HepG2 (cell line): ENCODE results near the gene ANTXR1. TPM values are rescaled to one million over a fixed set of nuclear protein-coding genes. Genes with fewer than 3 reads are reported as not detected.

Experiments used
- ATAC-seq: fragments of 200-7000 bp; cut with Tn5 transposase; 3 replicates; pipeline ENCODE4 v1.9.1; 2020; ENCODE audit warnings: mild to moderate bottlenecking, moderate library complexity
- BruUV-seq: library from RNA; stranded (reverse); fragments of 400-500 nt; replicated peaks from 2 replicates; lab custom pipeline; 2021; lab: Mats Ljungman, UMichigan
- CTCF ChIA-PET: fragments of 300-600 bp; formaldehyde crosslinking; extraction: SDS; loops from one replicate; lab custom pipeline; 2021; ENCODE audit warnings: low total read pairs, inconsistent platforms, low intra/inter-chr PET ratio; lab: Yijun Ruan, JAX
- POLR2A ChIA-PET: fragments of 350-600 bp; sonication (Branson Sonifier 250); formaldehyde crosslinking; loops from one replicate; lab custom pipeline; 2020; ENCODE audit warnings: antibody characterized with exemption, inconsistent platforms; lab: Yijun Ruan, JAX
- DNase-seq: peaks from one replicate; pipeline ENCODE4 v3.0.0-alpha.2; 2015; ENCODE audit warnings: low spot score
- FAIRE-seq: peaks from 3 replicates; lab custom pipeline; 2011; peaks lifted over from hg19 to GRCh38; lab: Jason Lieb, UNC
- H2AFZ ChIP-seq: one replicate; pipeline ENCODE4 v1.6.1; 2011; ENCODE audit warnings: low read length, inconsistent platforms
- H3K27ac ChIP-seq: fragments of 300-600 bp; 3 replicates; pipeline ENCODE4 v1.8.0; 2011; ENCODE audit warnings: mixed run types, mild to moderate bottlenecking, mixed read lengths, low read length, inconsistent platforms; ENCODE audit not compliant: insufficient read depth; ENCODE audit errors: extremely low read length
- H3K27me3 ChIP-seq, 2 experiments: fragments of 200-600 bp in 1 of 2; 2 replicates in 1 of 2; 3 replicates in 1 of 2; pipeline versions ENCODE4 v1.6.0 to v1.8.0; 2011; ENCODE audit warnings: low read length in 2 of 2, mild to moderate bottlenecking in 2 of 2, moderate library complexity in 2 of 2, inconsistent platforms in 1 of 2; ENCODE audit not compliant: insufficient read depth in 2 of 2, control insufficient read depth in 1 of 2
- H3K36me3 ChIP-seq, 2 experiments: fragments of 200-600 bp in 1 of 2; replicated peaks in 1 of 2; 2 replicates in 1 of 2; 3 replicates in 1 of 2; pipeline versions ENCODE4 v1.5.1 to v1.8.0; 2011; ENCODE audit warnings: low read length in 2 of 2, inconsistent platforms in 1 of 2; ENCODE audit not compliant: insufficient read depth in 2 of 2, control insufficient read depth in 1 of 2
- H3K4me1 ChIP-seq: 2 replicates; pipeline ENCODE4 v1.5.1; 2012; ENCODE audit warnings: low read length, inconsistent platforms; ENCODE audit not compliant: insufficient read depth
- H3K4me2 ChIP-seq: 2 replicates; pipeline ENCODE4 v1.6.0; 2011; ENCODE audit warnings: low read depth, low read length, inconsistent platforms
- H3K4me3 ChIP-seq, 3 experiments: fragments of 200-600 bp in 1 of 3; sonication (generic), shearing (Covaris generic) in 1 of 3; replicated peaks in 1 of 3; 2 replicates each; pipeline ENCODE4 v1.5.1; 2011 to 2016; ENCODE audit warnings: low read length in 3 of 3, inconsistent platforms in 2 of 3, low read depth in 2 of 3, mild to moderate bottlenecking in 2 of 3, control low read depth in 1 of 3, mixed read lengths in 1 of 3; ENCODE audit not compliant: insufficient read depth in 1 of 3
- H3K79me2 ChIP-seq: one replicate; pipeline ENCODE4 v1.6.1; 2011; ENCODE audit warnings: low read length, inconsistent platforms; ENCODE audit not compliant: insufficient read depth
- H3K9ac ChIP-seq: 2 replicates; pipeline ENCODE4 v1.6.0; 2011; ENCODE audit warnings: mild to moderate bottlenecking, low read depth, low read length, inconsistent platforms; ENCODE audit not compliant: insufficient read depth
- H3K9me3 ChIP-seq: 2 replicates; pipeline ENCODE4 v1.5.1; 2012; ENCODE audit warnings: mild to moderate bottlenecking, low read length
- H4K20me1 ChIP-seq: 2 replicates; pipeline ENCODE4 v1.6.0; 2011; ENCODE audit warnings: inconsistent platforms, mild to moderate bottlenecking, low read length, moderate library complexity; ENCODE audit not compliant: insufficient read depth
- ESRRA ChIP-seq: sonication (generic); formaldehyde crosslinking; IDR thresholded peaks from 2 replicates; pipeline ENCODE4 v1.5.1; 2020; ENCODE audit warnings: mild to moderate bottlenecking, low read depth, missing genetic modification reagents
- GABPB1 ChIP-seq: IDR thresholded peaks from 2 replicates; pipeline ENCODE4 v1.6.1; 2016; ENCODE audit warnings: mild to moderate bottlenecking, missing genetic modification reagents, moderate library complexity, missing compliant biosample characterization
- KMT2B ChIP-seq: IDR thresholded peaks from 2 replicates; pipeline ENCODE4 v1.6.1; 2016; ENCODE audit warnings: missing genetic modification reagents, missing compliant biosample characterization
- SRSF4 ChIP-seq: fragments of 200-400 bp; formaldehyde crosslinking; IDR thresholded peaks from one replicate; pipeline ENCODE4 v1.6.1; 2018; ENCODE audit warnings: mild to moderate bottlenecking, low read depth, low read length, moderate library complexity; ENCODE audit not compliant: poor library complexity, severe bottlenecking
- ZFX ChIP-seq: sonication (generic); formaldehyde crosslinking; IDR thresholded peaks from 2 replicates; pipeline ENCODE4 v1.4.0; 2020; ENCODE audit warnings: mild to moderate bottlenecking, low read depth, missing genetic modification reagents, moderate library complexity
- ZKSCAN1 ChIP-seq: fragments of 150-350 bp; IDR thresholded peaks from 2 replicates; pipeline ENCODE4 v1.6.1; 2014; ENCODE audit warnings: low read length
- ZNF292 ChIP-seq: sonication (generic); formaldehyde crosslinking; IDR thresholded peaks from 2 replicates; pipeline ENCODE4 v1.8.1; 2022; ENCODE audit warnings: mild to moderate bottlenecking, low read depth, missing genetic modification reagents, borderline replicate concordance
- WGBS: methylation state at CpG from one replicate; pipeline ENCODE4 v1.1.6; 2017; ENCODE audit warnings: low lambda C conversion rate; 5-methylcytosine and 5-hydroxymethylcytosine counted together
- in situ Hi-C: cut with HindIII; loops from 2 replicates; pipeline ENCODE4 v1.10.0; 2017; ENCODE audit warnings: low pct_unique_long_range_greater_than_20kb; ENCODE audit not compliant: extremely low pct_ligation_motif_present
- intact Hi-C: fragments of 100-400 bp; cut with micrococcal nuclease; formaldehyde crosslinking; loops from one replicate; pipeline ENCODE4 v1.10.0; 2022; ENCODE audit not compliant: unreplicated experiment
- polyA plus RNA-seq, 8 experiments: library from polyadenylated mRNA; depleted of rRNA in 3 of 8; stranded (reverse) in 7 of 8; unstranded in 1 of 8; fragments of >200 nt; fragmentation: Illumina TruSeq in 4 of 8; extraction: Trizol in 4 of 8; gene quantifications; 2 replicates each; pipeline versions ENCODE4 v1.2.1 to v1.2.3, GENCODE V29; 2011 to 2016; ENCODE audit warnings: low read depth in 4 of 8, missing spikeins in 1 of 8, mixed read lengths in 1 of 8; ENCODE audit not compliant: insufficient read depth in 1 of 8
- total RNA-seq, 5 experiments: library from RNA; depleted of rRNA; stranded (reverse); fragments of >200 nt; fragmentation: Illumina TruSeq; extraction: Trizol; gene quantifications; 2 replicates each; pipeline ENCODE4 v1.2.3, GENCODE V29; 2016; ENCODE audit warnings: low read depth in 1 of 5
- TF ChIP-seq, protein P1 (sequence below): sonication (generic); formaldehyde crosslinking; IDR thresholded peaks from 2 replicates; pipeline ENCODE4 v1.4.0; 2020; ENCODE audit warnings: mild to moderate bottlenecking, low read depth, missing genetic modification reagents
- TF ChIP-seq, protein P2 (sequence below): sonication (generic); formaldehyde crosslinking; IDR thresholded peaks from 2 replicates; pipeline ENCODE4 v1.4.0; 2020; ENCODE audit warnings: missing genetic modification reagents
- TF ChIP-seq, protein P3 (sequence below): sonication (generic); formaldehyde crosslinking; IDR thresholded peaks from 2 replicates; pipeline ENCODE4 v1.8.1; 2023; ENCODE audit warnings: mild to moderate bottlenecking, missing genetic modification reagents
- TF ChIP-seq, protein P4 (sequence below): sonication (generic); formaldehyde crosslinking; IDR thresholded peaks from 2 replicates; pipeline ENCODE4 v1.8.1; 2023; ENCODE audit warnings: missing genetic modification reagents, inconsistent platforms, borderline replicate concordance

The ANTXR1 gene
- total and polyA plus RNA-seq, 2 of the 13 experiments (the other 11 are each of a cell fraction or from before 2014, with no cell fraction given), result 4.5 to 12.7 TPM

DNA sequence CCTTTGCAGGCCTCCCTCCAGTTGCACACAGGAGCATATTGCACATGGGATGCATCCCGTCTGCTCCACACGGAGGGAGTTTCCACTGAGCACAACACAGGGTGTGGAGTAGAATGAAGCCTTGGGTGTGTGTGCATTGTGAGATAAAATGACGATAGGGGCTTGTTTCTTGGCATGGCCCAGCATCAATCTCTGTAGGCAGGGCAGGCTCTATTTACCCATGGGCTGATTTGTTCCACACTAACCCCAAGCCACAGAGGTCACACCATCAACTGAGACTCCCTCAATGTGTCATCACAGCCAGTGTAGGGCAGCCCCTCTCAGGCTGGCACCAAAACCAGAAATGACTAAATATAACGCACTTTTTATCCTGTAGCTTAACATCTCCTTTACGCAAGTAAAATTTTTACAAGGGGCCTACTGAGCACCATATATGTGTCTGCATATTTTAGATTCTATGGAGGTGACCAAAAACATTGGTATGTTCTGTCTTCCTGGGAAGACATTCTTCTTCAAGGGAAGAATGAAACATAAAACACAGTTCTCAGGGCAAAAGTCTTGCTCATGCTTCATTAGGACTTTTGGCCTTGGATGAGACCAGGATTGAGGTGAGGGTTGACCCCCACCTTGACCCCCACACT lies 41.3 kb upstream of the ANTXR1 start:
- ATAC-seq, result no peak
- TF ChIP-seq, protein P1, sequence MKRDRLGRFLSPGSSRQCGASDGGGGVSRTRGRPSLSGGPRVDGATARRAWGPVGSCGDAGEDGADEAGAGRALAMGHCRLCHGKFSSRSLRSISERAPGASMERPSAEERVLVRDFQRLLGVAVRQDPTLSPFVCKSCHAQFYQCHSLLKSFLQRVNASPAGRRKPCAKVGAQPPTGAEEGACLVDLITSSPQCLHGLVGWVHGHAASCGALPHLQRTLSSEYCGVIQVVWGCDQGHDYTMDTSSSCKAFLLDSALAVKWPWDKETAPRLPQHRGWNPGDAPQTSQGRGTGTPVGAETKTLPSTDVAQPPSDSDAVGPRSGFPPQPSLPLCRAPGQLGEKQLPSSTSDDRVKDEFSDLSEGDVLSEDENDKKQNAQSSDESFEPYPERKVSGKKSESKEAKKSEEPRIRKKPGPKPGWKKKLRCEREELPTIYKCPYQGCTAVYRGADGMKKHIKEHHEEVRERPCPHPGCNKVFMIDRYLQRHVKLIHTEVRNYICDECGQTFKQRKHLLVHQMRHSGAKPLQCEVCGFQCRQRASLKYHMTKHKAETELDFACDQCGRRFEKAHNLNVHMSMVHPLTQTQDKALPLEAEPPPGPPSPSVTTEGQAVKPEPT (CRISPR knock-in tag), result no peak
- TF ChIP-seq GABPB1 (CRISPR knock-in tag) (no peak), SRSF4 (no peak), ZFX (CRISPR knock-in tag) (no peak), KMT2B (CRISPR knock-in tag) (no peak), ZNF292 (CRISPR knock-in tag) (no peak), ESRRA (CRISPR knock-in tag) (no peak), ZKSCAN1 (no peak)
- TF ChIP-seq, protein P2, sequence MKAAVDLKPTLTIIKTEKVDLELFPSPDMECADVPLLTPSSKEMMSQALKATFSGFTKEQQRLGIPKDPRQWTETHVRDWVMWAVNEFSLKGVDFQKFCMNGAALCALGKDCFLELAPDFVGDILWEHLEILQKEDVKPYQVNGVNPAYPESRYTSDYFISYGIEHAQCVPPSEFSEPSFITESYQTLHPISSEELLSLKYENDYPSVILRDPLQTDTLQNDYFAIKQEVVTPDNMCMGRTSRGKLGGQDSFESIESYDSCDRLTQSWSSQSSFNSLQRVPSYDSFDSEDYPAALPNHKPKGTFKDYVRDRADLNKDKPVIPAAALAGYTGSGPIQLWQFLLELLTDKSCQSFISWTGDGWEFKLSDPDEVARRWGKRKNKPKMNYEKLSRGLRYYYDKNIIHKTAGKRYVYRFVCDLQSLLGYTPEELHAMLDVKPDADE, result no peak
- TF ChIP-seq, protein P3, sequence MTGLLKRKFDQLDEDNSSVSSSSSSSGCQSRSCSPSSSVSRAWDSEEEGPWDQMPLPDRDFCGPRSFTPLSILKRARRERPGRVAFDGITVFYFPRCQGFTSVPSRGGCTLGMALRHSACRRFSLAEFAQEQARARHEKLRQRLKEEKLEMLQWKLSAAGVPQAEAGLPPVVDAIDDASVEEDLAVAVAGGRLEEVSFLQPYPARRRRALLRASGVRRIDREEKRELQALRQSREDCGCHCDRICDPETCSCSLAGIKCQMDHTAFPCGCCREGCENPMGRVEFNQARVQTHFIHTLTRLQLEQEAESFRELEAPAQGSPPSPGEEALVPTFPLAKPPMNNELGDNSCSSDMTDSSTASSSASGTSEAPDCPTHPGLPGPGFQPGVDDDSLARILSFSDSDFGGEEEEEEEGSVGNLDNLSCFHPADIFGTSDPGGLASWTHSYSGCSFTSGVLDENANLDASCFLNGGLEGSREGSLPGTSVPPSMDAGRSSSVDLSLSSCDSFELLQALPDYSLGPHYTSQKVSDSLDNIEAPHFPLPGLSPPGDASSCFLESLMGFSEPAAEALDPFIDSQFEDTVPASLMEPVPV (CRISPR knock-in tag), result no peak
- TF ChIP-seq, protein P4, sequence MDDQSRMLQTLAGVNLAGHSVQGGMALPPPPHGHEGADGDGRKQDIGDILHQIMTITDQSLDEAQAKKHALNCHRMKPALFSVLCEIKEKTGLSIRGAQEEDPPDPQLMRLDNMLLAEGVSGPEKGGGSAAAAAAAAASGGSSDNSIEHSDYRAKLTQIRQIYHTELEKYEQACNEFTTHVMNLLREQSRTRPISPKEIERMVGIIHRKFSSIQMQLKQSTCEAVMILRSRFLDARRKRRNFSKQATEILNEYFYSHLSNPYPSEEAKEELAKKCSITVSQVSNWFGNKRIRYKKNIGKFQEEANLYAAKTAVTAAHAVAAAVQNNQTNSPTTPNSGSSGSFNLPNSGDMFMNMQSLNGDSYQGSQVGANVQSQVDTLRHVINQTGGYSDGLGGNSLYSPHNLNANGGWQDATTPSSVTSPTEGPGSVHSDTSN (CRISPR knock-in tag), result no peak
- no peak for DNase-seq
- no TSS peak for BruUV-seq
- POLR2A ChIA-PET, result no interaction called here
- WGBS, result 28% methylated on average over 5 of the region's 5 CpGs
- Histone ChIP-seq H3K4me3 (no peak overlapping the region), H4K20me1 (no peaks in the 10 kb centered on the region), H3K4me1 (no peaks in the 10 kb centered on the region), H3K9ac (no peak overlapping the region), H2AFZ (no peak overlapping the region), H3K27me3 (peaks cover 0 to 40% of the 10 kb centered on the region in 2 experiments; a peak in 4 of 5 replicates), H3K36me3 (no peaks in the 10 kb centered on the region), H3K4me2 (no peak overlapping the region), H3K79me2 (no peaks in the 10 kb centered on the region), H3K9me3 (no peaks in the 10 kb centered on the region), H3K27ac (no peak overlapping the region)
- intact Hi-C loops, result no loop called here
- in situ Hi-C loops, result no loop called here
- CTCF ChIA-PET, result no interaction called here
- FAIRE-seq, result no peak
